ENCODE measurements around the gene CBY3.
"Not testable (repeated sequence)": the region's sequence is repeated elsewhere in the genome, so short reads cannot be mapped to it uniquely, and the experiment has no call there.

Gene CBY3

DNA sequence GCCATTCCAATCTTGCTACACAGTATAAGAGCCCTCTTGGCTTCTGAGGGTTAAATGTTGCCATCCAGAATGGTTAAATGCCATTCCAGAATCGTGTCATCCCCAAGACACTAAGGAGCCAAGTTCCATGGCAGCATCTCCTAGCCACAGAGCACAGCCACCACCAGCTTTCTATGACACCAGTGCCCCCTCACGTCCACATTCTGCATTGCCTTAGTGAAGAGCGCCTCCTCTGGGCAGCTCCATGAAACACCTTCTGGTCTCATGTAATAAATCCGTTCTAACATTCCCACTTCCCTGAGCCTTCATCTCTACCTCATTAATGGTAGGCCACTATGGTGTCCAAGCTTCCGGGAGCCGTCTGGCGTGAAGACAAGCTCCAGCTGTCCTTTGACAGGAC lies 12.4 kb downstream of the CBY3 start:
- no peak for DNase-seq

DNA sequence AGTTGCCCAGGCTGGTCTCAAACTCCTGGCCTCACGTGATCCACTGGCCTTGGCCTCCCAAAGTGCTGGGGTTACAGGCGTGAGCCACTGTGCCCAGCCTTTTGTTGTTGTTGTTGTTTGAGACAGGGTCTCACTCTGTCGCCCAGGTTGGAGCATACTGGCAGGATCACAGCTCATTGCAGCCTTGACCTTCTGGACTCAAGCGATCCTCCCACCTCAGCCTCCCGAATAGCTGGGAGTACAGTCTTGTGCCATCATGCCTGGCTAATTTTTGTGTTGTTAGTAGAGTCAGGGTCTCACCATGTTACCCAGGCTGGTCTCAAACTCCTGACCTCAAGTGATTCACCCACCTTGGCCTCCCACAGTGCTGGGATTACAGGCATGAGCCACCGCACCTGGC lies 19.2 kb downstream of the CBY3 start:
- not testable (repeated sequence) for DNase-seq

GRCh38 chr5:179658179-179658856 lies 22.5 kb downstream of the CBY3 start:
- DNase-seq, result not testable (repeated sequence)

- DNase-seq, result not testable (repeated sequence)
Observed at GRCh38 chr5:179657302-179658178, 23.3 kb downstream of the CBY3 start.

GRCh38 chr5:179653135-179653534 lies 27.7 kb downstream of the CBY3 start:
- not testable (repeated sequence) for DNase-seq

DNA sequence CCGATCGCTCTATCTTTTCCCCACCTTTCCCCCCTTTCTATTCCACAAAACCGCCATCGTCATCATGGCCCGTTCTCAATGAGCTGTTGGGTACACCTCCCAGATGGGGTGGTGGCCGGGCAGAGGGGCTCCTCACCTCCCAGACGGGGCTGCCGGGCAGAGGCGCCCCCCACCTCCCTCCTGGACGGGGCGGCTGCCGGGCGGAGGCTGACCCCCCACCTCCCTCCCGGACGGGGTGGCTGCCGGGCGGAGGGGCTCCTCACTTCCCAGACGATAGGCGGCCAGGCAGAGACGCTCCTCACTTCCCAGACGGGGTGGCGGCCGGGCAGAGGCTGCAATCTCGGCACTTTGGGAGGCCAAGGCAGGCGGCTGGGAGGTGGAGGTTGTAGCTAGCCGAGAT lies 30.6 kb downstream of the CBY3 start:
- DNase-seq, result not testable (repeated sequence)

DNA sequence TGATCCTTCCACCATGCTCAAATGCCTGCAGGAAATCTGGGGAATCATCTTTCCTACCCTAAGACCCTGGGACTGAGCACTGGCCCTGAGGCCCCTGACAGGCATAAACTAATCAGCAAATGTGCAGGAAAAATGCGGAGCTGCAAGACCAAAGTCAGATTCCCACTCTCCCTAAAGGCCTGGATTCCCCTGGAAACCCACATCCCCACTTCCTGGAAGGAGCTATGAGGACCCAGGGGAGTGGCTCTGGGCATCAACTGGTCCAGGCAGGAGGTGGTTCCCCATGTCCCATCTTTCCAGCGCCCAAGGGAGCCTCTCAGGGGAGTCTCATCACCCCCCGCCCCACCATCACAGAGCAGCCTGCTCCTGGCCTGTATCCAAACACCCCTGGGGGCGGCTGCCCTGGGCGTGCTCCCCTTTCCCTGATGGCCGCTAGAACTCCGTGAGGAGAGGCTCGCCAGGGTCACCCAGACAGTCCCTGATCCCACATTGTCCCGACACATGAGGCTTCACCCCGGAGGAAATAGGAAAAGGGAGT lies 31.6 kb downstream of the CBY3 start:
- DNase-seq, result not testable (repeated sequence)

GRCh38 chr5:179648410-179648809 lies 32.4 kb downstream of the CBY3 start:
- no peak for DNase-seq

DNA sequence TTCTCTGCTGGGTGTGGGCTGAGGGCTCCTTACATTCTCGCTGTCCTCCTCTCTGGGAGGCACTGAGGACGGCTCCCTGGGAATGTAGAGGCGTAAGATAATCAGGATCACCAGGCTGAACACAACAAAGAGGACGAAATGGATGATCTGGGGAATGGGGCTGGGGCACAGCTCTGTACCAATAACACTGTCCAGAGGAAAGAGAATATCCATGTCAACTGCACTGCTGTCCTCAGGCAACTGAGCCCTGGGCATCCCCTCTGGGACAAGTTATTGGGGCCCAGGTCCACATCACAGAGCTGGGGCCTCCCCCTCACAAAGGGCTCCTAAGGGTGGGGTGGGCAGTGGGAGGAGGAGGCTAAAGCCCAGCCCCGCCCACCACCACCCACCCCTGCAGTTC lies 36.1 kb downstream of the CBY3 start:
- not testable (repeated sequence) for DNase-seq

DNA sequence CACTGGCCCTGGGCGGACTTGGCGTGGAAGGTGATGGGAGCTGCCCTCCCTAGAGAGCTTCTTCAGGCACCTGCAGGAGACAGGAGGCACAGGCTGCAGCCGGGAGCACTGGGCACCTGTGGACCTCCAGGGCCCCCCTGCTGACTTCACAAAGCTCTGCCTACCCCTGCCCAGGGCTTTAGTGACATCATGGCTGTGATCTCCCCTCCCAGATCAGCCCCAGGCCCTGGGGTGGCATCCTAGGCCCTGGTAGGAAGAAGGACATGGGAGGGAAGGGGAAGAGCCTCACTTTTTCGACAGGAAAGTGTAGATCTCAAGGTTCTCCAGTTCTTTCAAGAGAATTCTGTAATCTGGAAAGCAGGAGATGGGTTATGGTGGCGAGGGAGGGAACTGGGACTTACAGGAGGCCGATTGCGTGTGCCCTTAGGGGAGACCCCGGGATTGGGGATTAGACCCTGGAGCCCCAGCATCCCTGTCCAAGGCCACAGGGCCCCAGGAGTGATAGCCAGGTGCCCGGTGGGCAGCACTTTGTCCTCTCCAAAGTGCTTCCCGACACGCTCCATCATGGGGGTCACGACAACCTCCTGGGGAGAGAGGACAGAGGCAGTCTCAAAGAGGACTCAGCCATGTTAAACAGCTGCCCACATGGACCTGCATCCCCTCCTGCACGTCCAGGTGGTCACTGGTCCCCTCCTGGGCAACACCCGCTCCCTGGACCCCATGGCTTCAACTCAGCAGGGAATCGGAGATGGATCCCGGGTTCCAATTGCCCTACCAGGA lies 37.5 kb downstream of the CBY3 start:
- DNase-seq, result not testable (repeated sequence)

DNA sequence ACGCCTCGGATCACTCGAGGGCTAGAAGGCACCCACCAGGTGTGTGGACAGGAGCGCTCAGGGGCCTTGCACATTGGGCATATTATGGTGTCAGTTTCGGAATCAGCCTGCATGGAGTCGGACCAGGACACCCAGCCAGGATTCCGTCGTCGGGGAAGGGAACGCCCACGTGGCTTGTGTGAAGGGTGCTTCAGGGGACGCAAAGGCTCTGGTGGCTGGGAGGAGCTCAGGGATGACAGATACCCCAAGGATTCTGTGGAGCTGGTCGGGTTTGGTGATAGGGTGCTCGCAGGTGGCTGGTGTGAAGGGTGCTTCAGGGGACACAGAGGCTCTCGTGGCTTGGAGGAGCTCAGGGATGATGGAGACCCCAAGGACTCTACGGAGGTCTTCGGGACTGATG lies 38.2 kb downstream of the CBY3 start:
- not testable (repeated sequence) for DNase-seq

DNA sequence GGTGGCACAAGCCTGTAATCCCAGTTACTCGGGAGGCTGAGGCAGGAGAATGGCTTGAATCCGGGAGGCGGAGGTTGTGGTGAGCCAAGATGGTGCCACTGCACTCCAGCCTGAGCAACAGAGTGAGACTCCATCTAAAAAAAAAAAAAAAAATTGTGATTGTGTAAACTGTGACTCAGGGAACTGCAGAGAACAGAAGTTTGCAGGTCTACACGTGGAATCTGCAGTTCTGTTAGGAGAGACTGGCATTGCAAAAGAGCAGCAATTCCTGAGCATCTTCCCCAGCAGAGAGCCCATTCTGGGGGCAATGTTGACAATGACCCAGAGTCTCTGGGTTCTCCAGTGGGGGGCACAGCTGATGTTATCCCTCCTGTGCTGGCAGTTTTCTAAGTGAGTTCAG lies 39.1 kb downstream of the CBY3 start:
- DNase-seq, result not testable (repeated sequence)

- DNase-seq, result not testable (repeated sequence)
Observed at GRCh38 chr5:179639296-179639695, 41.5 kb downstream of the CBY3 start.

DNA sequence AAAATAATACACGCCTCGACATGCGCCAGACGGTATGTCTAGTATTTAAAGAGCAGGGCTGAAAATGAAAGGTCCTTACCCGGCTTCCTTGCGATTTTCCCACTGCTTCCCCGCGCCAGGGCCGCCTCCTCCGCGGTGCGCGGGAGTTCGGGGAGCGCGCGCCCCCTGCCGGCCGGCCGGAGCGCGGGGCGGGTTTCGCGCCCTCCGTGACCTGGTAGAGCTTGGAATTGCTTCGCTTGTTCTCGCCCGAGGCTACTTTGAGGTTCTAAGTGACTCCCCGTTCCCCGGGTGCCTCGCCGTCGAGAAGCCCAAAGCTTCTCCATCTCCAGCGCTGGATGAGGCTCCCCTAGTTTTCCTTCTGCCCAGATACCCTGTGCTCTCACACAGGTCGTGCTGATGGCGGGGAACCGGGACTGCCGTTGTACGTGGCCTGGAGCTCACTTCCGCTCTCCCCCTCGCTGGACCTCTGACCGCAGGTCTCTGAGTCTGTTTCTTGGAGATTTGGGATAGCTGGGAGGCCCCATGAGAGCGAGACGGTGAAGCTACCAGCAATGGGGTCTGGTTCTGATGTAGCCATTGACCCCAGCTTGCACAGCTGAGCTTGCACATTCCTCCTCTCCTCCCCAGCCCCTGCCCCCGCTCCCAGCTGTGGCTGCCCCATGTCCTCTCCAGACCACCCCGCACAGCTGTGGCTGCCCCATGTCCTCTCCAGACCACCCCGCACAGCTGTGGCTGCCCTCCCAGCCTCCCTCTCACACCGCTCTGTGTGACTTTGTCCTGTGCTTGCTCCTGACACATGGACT lies 46.3 kb downstream of the CBY3 start:
- not testable (repeated sequence) for DNase-seq

GRCh38 chr5:179633501-179634369 lies 47.1 kb downstream of the CBY3 start:
- not testable (repeated sequence) for DNase-seq
